ENCODE data around the gene TNIK.

GRCh38 chr3:171417813-171418212 lies 42.4 kb downstream of the TNIK start:
- TF ChIP-seq TAF1 (IDR thresholded peaks at IDR 0.05; ENCODE audit: borderline replicate concordance, insufficient read depth, low read length) = no peak
- TF ChIP-seq REST (IDR thresholded peaks at IDR 0.05; ENCODE audit: insufficient read depth in 1 of 2, low read depth in 2 of 2, low read length in 2 of 2) = no peak
- TF ChIP-seq FOXP2 (optimal IDR thresholded peaks at IDR 0.05; ENCODE audit: borderline replicate concordance, extremely low read depth, extremely low read length, insufficient read depth) = no peak

All from PFSK-1 (cell line).